HG03521 (cell line): Measurements from ENCODE around the gene METRN.

ENCODE experiments used
- ATAC-seq: cut with Tn5 transposase; IDR thresholded peaks from one replicate; pipeline ENCODE4 v1.9.1; 2021; ENCODE audit warnings: mild to moderate bottlenecking, moderate library complexity; ENCODE audit not compliant: unreplicated experiment

Gene METRN

DNA sequence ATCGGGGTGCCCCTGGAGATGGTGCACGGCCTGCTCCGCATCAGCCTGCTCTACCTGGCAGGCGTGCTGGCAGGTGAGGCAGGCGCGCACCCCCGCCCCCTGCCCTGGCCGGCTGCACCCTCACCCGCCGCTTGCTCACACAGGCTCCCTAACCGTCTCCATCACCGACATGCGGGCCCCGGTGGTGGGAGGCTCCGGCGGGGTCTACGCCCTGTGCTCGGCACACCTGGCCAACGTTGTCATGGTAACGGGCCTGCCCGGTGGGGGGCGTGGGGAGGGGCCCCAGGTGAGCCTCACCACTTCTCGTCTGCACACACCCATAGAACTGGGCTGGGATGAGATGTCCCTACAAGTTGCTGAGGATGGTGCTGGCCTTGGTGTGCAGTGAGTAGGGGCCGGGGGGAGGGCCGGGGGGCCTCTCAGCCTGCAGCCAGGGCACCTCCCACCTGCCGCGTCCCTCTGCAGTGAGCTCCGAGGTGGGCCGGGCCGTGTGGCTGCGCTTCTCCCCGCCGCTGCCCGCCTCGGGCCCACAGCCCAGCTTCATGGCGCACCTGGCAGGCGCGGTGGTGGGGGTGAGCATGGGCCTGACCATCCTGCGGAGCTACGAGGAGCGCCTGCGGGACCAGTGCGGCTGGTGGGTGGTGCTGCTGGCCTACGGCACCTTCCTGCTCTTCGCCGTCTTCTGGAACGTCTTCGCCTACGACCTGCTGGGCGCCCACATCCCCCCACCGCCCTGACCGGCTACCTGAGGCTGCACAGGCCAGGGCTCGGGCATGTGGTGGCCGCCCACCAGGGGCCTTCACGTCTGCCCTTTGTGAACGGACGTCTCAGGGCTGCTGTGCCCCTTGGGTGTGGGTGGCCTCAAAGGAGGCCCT, 37.4 kb upstream of the METRN start:
- no peak for ATAC-seq

- no peak for ATAC-seq
These were observed 36.6 kb upstream of the METRN start for GRCh38 chr16:678209-678857.

DNA sequence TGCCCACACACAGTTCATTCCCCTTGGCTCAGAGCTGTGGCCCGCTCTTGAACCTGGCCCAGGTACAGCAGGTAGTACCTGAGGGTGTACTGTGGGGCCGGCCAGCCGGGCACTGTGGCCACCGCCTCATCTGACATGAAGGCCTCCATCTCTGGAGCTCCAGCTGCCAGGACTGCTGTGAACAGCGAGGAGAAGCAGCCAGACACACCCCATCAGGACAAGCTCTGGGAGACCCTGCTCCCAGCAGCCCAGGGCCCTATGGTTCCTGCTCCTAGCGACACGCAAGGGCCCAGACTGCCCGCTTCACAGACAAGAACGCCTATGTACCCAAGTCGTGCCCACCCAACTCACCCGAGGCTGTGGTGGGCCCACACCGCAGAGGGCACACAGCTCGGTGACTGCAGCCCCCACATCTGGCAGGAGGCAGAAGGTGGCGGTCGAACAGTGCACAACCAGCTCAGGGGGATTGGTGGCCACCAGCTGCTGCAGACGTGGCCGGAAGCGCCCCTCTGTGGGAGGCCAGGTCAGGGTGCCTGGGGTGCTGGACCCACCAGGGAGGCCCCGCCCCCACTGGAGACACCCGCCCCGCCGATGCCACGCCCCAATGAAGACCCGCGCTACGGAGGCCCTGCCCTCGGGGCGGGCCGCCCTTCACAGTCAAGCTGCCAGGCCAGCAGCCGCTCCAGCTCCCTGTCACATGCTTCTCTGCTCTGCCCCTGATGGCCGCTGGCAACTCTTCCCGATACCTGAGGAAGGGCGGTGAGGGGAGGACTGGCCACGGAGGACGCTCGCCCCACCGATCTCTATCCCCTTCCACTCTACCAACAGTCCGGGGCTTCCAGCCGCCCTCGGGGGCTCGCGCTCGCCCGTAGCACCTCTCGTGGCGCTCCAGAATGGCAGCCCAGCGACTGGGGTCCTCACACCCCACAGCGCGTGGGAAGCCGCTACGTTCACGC, 35.8 kb upstream of the METRN start:
- no peak for ATAC-seq

DNA sequence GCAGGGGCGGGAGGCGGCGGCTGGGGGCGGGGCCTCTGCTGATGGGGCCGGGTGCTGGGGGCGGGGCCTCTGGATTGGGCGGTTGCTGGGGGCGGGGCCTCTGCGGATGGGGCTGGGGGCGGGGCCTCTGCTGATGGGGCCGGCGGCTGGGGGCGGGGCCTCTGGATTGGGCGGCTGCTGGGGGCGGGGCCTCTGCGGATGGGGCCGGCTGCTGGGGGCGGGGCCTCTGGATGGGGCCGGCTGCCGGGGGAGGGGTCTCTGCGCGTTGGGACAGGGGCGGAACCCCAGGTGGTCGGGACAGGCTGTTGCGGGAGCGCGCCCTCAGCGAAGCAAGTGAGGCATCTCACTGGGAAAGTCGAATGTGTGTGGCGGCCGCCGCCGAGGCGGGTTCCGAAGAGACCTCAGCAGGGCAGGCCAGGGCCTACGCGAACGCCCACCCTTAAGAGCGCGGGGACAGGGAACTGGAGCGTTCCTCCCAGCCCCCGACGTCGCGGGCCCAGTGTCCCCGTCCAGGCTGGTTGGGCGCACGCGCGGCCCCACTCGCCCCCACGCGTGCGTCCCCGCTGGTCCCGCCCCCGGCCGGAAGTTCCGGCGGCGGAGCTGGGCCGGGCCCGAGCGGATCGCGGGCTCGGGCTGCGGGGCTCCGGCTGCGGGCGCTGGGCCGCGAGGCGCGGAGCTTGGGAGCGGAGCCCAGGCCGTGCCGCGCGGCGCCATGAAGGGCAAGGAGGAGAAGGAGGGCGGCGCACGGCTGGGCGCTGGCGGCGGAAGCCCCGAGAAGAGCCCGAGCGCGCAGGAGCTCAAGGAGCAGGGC, 34.9 kb upstream of the METRN start, which contains the start of gene STUB1:
Gene STUB1 (plus strand): TSS at position 597 of the 811 bp plus-strand sequence. CDS start 116 bp downstream, at position 713.
- ATAC-seq: peak; percentile 38

- no peak for ATAC-seq
These were observed 34.3 kb upstream of the METRN start for GRCh38 chr16:680625-680945.

DNA sequence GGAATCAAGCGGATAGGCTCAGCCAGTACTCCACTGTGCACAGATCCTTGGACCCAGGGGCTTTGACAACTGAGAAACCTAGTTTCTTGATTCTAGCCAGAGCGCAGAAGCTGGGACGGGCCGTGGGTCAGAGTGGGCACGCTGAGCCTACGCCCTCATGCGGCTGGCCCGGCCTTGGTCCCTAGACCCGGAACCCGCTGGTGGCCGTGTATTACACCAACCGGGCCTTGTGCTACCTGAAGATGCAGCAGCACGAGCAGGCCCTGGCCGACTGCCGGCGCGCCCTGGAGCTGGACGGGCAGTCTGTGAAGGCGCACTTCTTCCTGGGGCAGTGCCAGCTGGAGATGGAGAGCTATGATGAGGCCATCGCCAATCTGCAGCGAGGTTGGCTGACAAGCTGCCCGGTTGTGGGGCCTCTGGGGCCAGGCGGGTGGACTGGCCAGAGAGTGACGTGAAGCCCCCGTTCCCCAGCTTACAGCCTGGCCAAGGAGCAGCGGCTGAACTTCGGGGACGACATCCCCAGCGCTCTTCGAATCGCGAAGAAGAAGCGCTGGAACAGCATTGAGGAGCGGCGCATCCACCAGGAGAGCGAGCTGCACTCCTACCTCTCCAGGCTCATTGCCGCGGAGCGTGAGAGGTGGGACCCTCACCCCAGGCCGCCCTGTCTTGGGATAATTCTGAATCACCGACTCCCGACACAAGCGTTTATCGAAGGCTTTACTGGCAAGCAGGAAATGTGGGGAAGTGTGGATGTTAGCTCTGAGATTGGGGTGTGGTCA, 33.8 kb upstream of the METRN start:
- ATAC-seq: no peak

DNA sequence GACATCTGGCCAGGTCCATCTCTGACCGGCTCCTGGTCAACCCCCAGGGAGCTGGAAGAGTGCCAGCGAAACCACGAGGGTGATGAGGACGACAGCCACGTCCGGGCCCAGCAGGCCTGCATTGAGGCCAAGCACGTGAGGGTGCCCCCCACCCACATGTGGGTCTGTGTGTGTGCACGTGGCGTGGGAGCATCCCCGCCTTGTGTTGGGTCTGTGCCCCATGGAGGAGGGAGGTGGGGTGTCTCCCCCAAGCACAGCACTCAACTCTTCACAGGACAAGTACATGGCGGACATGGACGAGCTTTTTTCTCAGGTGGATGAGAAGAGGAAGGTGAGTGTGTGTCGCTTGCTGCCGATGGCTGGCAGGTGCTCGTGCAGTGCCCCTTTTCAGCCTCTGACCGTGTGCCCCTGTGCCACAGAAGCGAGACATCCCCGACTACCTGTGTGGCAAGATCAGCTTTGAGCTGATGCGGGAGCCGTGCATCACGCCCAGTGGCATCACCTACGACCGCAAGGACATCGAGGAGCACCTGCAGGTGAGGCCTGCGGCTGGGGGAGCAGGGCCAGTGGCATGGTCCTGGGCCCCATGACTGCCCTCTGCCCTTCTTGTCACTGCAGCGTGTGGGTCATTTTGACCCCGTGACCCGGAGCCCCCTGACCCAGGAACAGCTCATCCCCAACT, 33.0 kb upstream of the METRN start:
- ATAC-seq: no peak

DNA sequence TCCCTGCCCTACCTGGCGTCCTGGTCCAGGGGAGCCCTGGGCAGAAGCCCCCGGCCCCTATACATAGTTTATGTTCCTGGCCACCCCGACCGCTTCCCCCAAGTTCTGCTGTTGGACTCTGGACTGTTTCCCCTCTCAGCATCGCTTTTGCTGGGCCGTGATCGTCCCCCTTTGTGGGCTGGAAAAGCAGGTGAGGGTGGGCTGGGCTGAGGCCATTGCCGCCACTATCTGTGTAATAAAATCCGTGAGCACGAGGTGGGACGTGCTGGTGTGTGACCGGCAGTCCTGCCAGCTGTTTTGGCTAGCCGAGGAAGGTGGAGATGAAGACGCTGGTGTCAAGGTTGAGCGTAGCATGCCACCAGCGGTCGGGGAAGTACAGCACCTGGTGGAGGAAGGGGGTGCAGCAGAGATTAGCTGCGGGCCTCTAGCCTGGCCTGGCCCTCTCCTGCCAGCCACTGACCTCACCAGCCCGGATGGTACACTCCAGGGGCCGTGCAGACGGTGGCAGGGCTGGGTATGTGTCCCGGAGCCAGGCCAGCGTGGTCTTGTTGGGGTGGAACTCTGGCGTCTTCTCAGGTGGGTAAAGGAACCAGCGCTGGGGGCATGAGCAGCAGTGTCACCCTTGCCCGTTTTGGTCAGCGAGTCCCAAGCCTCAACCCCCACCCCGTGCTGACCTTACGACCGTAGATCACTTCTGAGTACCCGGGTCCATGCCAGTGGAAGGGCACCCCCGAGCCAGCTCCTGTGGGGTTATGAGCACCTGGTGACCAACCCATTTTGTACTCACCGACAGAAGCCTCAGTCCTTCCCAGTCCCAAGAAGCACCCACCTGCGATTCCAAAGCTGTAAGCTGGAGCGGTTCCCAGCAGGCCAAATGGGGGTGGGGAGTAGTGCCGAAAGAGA, 32.2 kb upstream of the METRN start:
- no peak for ATAC-seq

GRCh38 chr16:683396-684070, 31.4 kb upstream of the METRN start:
- ATAC-seq: no peak

DNA sequence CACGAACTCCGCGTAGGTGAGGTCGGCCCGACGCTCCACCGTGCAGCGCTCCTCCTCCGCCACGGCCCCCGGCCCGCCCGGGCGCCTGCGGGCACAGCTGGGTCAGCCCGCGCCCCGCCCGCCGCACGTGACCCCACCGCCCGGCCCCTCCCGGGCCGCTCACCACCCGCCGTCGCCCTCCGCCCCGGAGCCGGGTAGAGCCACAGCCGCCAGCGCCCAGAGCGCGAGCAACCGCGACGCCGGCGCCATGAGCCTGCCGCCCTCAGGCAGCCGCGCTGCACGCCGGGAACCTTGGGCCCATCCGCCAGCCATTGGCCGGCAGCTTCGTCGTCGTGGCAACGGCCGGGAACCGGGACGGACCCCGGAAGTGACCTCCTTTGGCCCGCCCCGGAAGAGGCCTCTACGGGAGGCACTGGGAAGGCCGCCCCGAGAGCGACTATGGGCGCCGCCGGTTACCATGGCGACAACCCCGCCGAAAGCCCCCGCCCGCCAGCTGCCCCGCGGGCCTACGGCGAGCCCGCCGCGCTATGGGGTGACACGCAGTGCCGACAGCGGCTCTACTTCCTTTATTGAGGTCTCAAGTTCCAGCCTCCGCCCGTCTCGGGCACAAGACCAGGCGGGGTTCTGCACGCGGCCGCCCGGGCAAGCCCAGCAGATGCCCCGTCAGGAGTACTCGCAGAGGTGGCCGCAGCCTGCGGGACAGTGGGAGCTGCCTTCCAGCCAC, 30.7 kb upstream of the METRN start, which contains the start of gene JMJD8:
Gene JMJD8 (minus strand): TSS at position 264 of the 724 bp plus-strand sequence. CDS start 15 bp downstream, at position 249.
- ATAC-seq: peak; percentile 63

- no peak for ATAC-seq
These were observed 29.8 kb upstream of the METRN start for GRCh38 chr16:684961-685696.

DNA sequence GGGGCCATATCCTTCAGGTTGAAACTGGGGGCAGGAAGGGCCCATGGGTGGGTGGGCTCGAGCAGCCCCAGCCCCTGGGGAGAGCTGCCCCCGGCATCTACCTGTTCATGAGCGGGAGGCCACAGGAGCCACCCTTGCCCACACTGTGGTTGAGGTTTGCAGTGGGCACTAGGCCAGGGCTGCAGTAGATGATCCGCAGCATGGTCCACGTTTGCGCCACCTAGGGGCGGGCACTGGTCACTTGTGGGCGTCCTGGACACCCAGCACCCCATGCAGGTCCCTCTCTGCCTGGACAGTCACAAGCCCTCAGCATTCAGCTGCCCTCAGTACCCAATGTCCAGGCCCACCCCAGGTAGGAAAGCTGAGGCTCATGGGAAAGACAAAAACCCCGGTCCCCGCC, 29.0 kb upstream of the METRN start:
- ATAC-seq: no peak

DNA sequence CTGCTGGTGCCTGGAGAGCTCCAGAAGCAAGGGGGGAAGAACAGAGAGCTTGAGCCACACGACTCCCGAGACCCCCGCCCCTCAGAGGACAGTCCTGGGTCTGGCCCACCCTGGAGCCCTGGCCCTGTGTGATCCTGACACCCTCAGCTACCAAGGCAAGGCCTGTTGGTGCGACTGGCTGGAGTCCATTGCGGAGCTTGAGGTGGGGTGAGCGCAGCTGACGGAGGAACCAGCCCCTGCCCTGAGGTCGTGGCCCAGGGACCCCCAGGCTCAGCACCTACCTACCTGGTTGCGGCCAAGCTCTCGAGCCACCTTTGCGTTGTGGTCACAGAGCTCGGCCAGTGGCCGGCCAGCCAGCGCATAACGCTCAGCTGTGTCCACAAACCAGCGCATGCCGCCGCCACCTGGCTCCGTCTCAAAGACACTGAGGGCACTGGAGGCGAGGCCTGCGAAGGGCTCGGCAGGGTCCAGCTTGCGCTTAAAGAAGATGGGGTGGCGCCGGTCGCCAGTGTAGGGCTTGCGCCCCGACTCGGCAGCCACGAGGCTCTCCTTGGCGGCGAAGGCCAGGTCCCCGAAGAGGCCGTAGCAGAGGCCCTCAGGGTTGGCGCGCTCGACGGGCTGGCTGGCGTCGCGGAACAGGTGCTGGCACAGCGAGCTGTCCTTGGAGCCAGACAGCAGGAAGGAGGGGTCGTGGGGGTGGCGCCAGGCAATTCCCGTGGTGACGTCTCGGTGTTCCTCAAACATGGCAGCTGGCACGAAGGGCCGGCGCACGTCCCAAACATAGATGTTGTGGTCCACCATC, 28.3 kb upstream of the METRN start:
- ATAC-seq: no peak

- ATAC-seq: no peak
These were observed 27.4 kb upstream of the METRN start for GRCh38 chr16:687499-687898.

DNA sequence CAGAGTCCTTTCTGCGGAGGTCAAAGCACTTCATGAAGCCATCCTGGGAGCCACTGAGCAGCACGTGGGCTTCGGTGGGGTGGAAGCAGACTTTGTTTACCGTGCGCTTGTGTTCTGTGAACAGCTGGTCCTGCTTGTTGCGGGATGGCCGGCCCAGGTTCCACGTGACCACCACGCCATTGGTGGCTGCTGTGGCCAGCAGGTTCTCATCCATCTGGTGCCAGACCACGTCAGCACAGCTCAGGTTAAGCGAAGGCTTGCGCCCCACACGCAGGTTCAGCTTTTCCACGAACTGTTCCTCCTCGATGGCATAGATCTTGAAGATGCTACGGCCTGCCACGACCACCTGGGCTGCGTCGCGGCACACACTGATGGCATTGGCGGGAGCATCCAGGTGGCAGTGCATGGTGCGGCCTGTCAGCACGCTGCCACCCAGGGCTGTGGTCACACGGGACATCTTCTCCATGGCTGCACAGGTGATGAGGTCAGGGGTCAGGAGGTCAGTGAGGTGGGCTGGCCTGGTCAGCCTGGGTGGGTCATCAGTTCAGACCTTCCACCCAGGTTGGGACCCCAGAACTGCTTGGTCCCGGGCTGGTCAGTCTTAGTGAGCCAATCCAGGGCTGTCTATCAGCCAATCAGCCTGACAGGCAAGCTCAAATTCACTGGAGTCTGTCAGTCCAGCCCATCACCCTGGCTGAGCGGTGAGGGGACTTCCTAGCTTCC, 25.6 kb upstream of the METRN start:
- ATAC-seq: no peak
